Endothelial cell of umbilical vein (primary cell): ENCODE data around the gene DAZAP1. TPM values are rescaled to one million over a fixed set of nuclear protein-coding genes. Genes with fewer than 3 reads are reported as not detected.

Experiments used
- BruUV-seq: library from RNA; stranded (reverse); fragments of 400-500 nt; replicated peaks from 2 replicates; lab custom pipeline; 2021; lab: Mats Ljungman, UMichigan
- CTCF ChIA-PET: fragments of 300-600, 350-600 bp; sonication (Branson Sonifier 250); formaldehyde crosslinking; loops from one replicate; lab custom pipeline; 2021; ENCODE audit warnings: antibody characterized with exemption, inconsistent platforms; lab: Charles Lee
- POLR2A ChIA-PET: fragments of 300-600, 350-600 bp; sonication (Branson Sonifier 250); formaldehyde crosslinking; loops from one replicate; lab custom pipeline; 2021; ENCODE audit warnings: antibody characterized with exemption, inconsistent platforms; lab: Charles Lee
- DNase-seq: peaks from one replicate; pipeline ENCODE4 v3.0.0-alpha.2; 2011; ENCODE audit warnings: low read depth, low spot score
- FAIRE-seq: peaks from 2 replicates; lab custom pipeline; 2011; peaks lifted over from hg19 to GRCh38; lab: Jason Lieb, UNC
- H2AFZ ChIP-seq: 2 replicates; pipeline ENCODE4 v1.6.0; 2012; ENCODE audit warnings: low read depth, low read length, control low read depth, inconsistent platforms
- H3K27ac ChIP-seq: 2 replicates; pipeline ENCODE4 v1.5.1; 2011; ENCODE audit warnings: low read depth, mild to moderate bottlenecking, control low read depth, low read length, moderate library complexity; ENCODE audit not compliant: insufficient read depth
- H3K27me3 ChIP-seq, 2 experiments: 2 replicates each; pipeline versions ENCODE4 v1.6.0 to v1.6.1; 2011; ENCODE audit warnings: low read length in 2 of 2, mixed read lengths in 1 of 2; ENCODE audit not compliant: control insufficient read depth in 2 of 2, insufficient read depth in 2 of 2
- H3K36me3 ChIP-seq, 2 experiments: 2 replicates in 1 of 2; 3 replicates in 1 of 2; pipeline ENCODE4 v1.5.1; 2011; ENCODE audit warnings: low read length in 2 of 2, mild to moderate bottlenecking in 1 of 2, moderate library complexity in 1 of 2; ENCODE audit not compliant: control insufficient read depth in 2 of 2, insufficient read depth in 2 of 2; ENCODE audit errors: extremely low read depth in 1 of 2
- H3K4me1 ChIP-seq: 3 replicates; pipeline ENCODE4 v1.5.1; 2011; ENCODE audit warnings: mild to moderate bottlenecking, low read length; ENCODE audit not compliant: control insufficient read depth, insufficient read depth; ENCODE audit errors: extremely low read depth
- H3K4me2 ChIP-seq: 2 replicates; pipeline ENCODE4 v1.6.1; 2011; ENCODE audit warnings: low read length, control low read depth, mixed read lengths; ENCODE audit not compliant: insufficient read depth
- H3K4me3 ChIP-seq, 3 experiments: fragments of 200-600 bp in 1 of 3; sonication (generic), shearing (Covaris generic) in 1 of 3; replicated peaks in 1 of 3; 2 replicates each; pipeline ENCODE4 v1.5.1; 2011 to 2016; ENCODE audit warnings: control low read depth in 3 of 3, low read length in 3 of 3, mild to moderate bottlenecking in 2 of 3, inconsistent platforms in 1 of 3, low read depth in 1 of 3, moderate library complexity in 1 of 3; ENCODE audit not compliant: insufficient read depth in 1 of 3
- H3K79me2 ChIP-seq: 2 replicates; pipeline ENCODE4 v1.6.0; 2012; ENCODE audit warnings: low read length, inconsistent platforms; ENCODE audit not compliant: control insufficient read depth, insufficient read depth
- H3K9ac ChIP-seq: replicated peaks from 2 replicates; pipeline ENCODE3; 2011; ENCODE audit warnings: low read length, control low read depth; ENCODE audit not compliant: insufficient read depth; ENCODE audit errors: extremely low read depth
- H3K9me1 ChIP-seq: replicated peaks from 3 replicates; pipeline ENCODE4 v1.6.0; 2011; ENCODE audit warnings: mild to moderate bottlenecking, low read length; ENCODE audit not compliant: control insufficient read depth, insufficient read depth; ENCODE audit errors: extremely low read depth
- H3K9me3 ChIP-seq: replicated peaks from 2 replicates; pipeline ENCODE4 v1.5.1; 2012; ENCODE audit warnings: low read length, inconsistent platforms; ENCODE audit not compliant: control insufficient read depth, insufficient read depth
- H4K20me1 ChIP-seq: replicated peaks from 2 replicates; pipeline ENCODE3; 2011; ENCODE audit warnings: mild to moderate bottlenecking, low read length; ENCODE audit not compliant: control insufficient read depth, insufficient read depth; ENCODE audit errors: extremely low read depth
- EZH2 ChIP-seq: IDR thresholded peaks from 2 replicates; pipeline ENCODE4 v1.6.1; 2012; ENCODE audit warnings: borderline replicate concordance, low read depth, mild to moderate bottlenecking, moderate library complexity, low read length, inconsistent platforms; ENCODE audit not compliant: severe bottlenecking
- FOS ChIP-seq: IDR thresholded peaks from 2 replicates; pipeline ENCODE4 v1.6.1; 2011; ENCODE audit warnings: mild to moderate bottlenecking, low read length, moderate library complexity, borderline replicate concordance; ENCODE audit not compliant: insufficient read depth
- GATA2 ChIP-seq: IDR thresholded peaks from 2 replicates; pipeline ENCODE4 v1.7.0; 2011; ENCODE audit warnings: low read depth, mild to moderate bottlenecking, moderate library complexity, mixed read lengths, low read length; ENCODE audit not compliant: insufficient read length, insufficient read depth
- JUN ChIP-seq: IDR thresholded peaks from 2 replicates; pipeline ENCODE4 v1.6.1; 2011; ENCODE audit warnings: borderline replicate concordance, low read depth; ENCODE audit not compliant: insufficient read length, insufficient read depth
- MYC ChIP-seq: IDR thresholded peaks from one replicate; pipeline ENCODE4 v1.6.1; 2011; ENCODE audit warnings: mild to moderate bottlenecking, low read depth, low read length
- POLR2A ChIP-seq: IDR thresholded peaks from 2 replicates; pipeline ENCODE4 v1.6.1; 2012; ENCODE audit warnings: low read depth, mild to moderate bottlenecking, control low read depth, low read length
- POLR2AphosphoS5 ChIP-seq: IDR thresholded peaks from 2 replicates; pipeline ENCODE4 v1.6.1; 2012; ENCODE audit warnings: low read depth, mild to moderate bottlenecking, control low read depth, low read length, moderate library complexity; ENCODE audit not compliant: insufficient read depth
- dilution Hi-C: fragments of 300-500 bp; cut with MboI; formaldehyde crosslinking; loops from one replicate; pipeline ENCODE4 v1.15.0; 2019; ENCODE audit warnings: low sequenced_read_pairs; ENCODE audit not compliant: extremely low pct_ligation_motif_present
- intact Hi-C: fragments of 100-400 bp; cut with micrococcal nuclease; formaldehyde crosslinking; loops from one replicate; pipeline ENCODE4 v1.10.0; 2022
- polyA plus RNA-seq, 4 experiments: library from polyadenylated mRNA; depleted of rRNA in 3 of 4; stranded (reverse) in 3 of 4; unstranded in 1 of 4; fragments of >200 nt; gene quantifications; 2 replicates each; pipeline versions ENCODE4 v1.2.1 to v1.2.3, GENCODE V29; 2011 to 2012; ENCODE audit warnings: missing spikeins in 1 of 4
- total RNA-seq: library from RNA; stranded (reverse); gene quantifications from 2 replicates; pipeline ENCODE4 v1.2.3, GENCODE V29; 2021
- TF ChIP-seq, protein P1 (sequence below), 2 donors: IDR thresholded peaks; 1 replicate in 1 of 2; 2 replicates in 1 of 2; pipeline ENCODE4 v1.5.1; 2011; ENCODE audit warnings: low read length in 2 of 2, mild to moderate bottlenecking in 2 of 2, moderate library complexity in 2 of 2, control low read depth in 1 of 2, inconsistent platforms in 1 of 2, low read depth in 1 of 2; ENCODE audit not compliant: insufficient read depth in 1 of 2; ENCODE audit errors: extremely low read depth in 1 of 2
- TF ChIP-seq, protein P2 (sequence below): IDR thresholded peaks from 2 replicates; pipeline ENCODE4 v1.6.1; 2011; ENCODE audit not compliant: insufficient read depth, insufficient read length

DAZAP1 gene
- total and polyA plus RNA-seq, 2 donors (not counting 3 experiments of a cell fraction or from before 2014, with no cell fraction given) = 50.1 to 187 TPM

DNA sequence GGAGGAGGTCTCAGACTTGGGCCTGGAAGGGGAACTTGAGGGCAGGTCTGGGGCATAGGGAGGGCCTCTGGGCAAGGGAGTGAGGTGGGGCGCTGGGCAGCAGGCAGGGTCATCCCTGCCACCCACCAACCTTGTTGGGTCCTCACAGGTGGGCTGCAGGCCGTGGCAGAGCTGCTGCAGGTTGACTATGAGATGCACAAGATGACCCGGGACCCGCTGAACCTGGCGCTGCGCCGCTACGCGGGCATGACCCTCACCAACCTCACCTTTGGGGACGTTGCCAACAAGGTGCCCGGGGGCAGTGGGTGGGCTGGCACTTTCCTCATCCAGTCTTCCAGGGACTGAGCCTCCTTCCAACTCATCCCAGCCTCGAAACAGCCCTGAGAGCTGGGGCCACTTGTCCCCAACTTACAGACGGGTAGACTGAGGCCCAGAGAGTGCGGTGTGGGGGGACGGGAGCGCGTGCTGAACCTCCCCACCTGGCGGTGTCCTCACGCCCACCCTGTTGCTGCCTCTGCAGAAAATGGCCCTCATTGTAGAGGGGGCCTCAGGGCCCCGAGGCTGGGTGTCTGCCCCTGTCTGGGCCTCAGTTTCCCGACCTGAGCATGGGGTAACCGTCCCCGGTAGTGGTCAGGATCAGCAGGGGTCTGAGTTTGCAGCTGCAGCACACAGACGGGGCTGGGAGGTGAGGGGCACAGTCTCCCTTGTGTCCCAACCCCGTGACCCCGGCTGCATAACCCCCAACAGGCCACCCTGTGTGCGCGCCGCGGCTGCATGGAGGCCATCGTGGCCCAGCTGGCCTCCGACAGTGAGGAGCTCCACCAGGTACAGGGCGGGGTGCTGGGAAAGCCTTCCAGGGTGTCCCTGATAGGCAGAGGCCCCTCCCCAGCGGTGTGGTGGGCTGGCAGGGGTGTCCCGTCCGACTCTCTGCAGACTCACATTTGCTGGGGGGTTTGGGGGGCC, 52.9 kb downstream of the DAZAP1 start:
- Histone ChIP-seq H2AFZ (no peak overlapping the region), H3K9me3 (no peaks in the 10 kb centered on the region), H3K4me1 (no peaks in the 10 kb centered on the region), H4K20me1 (no peaks in the 10 kb centered on the region), H3K36me3 (no peaks in the 10 kb centered on the region), H3K9me1 (no peaks in the 10 kb centered on the region), H3K79me2 (no peaks in the 10 kb centered on the region), H3K4me3 (no peak overlapping the region), H3K9ac (no peak overlapping the region), H3K4me2 (no peak overlapping the region), H3K27ac (no peak overlapping the region), H3K27me3 (peaks cover 16 to 26% of the 10 kb centered on the region in 2 experiments)
- BruUV-seq = no TSS peak
- intact Hi-C loops = no loop called here
- POLR2A ChIA-PET = interaction anchor here (0.6 kb wide), 1 partner anchor 52 kb away, joined by 10 read pairs; no protein-coding TSS in a partner anchor
- DNase-seq (no peak), FAIRE-seq (no peak)
- no peak for TF ChIP-seq POLR2A
- no peak for TF ChIP-seq JUN
- TF ChIP-seq, protein P1, sequence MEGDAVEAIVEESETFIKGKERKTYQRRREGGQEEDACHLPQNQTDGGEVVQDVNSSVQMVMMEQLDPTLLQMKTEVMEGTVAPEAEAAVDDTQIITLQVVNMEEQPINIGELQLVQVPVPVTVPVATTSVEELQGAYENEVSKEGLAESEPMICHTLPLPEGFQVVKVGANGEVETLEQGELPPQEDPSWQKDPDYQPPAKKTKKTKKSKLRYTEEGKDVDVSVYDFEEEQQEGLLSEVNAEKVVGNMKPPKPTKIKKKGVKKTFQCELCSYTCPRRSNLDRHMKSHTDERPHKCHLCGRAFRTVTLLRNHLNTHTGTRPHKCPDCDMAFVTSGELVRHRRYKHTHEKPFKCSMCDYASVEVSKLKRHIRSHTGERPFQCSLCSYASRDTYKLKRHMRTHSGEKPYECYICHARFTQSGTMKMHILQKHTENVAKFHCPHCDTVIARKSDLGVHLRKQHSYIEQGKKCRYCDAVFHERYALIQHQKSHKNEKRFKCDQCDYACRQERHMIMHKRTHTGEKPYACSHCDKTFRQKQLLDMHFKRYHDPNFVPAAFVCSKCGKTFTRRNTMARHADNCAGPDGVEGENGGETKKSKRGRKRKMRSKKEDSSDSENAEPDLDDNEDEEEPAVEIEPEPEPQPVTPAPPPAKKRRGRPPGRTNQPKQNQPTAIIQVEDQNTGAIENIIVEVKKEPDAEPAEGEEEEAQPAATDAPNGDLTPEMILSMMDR (IDR thresholded peaks at IDR 0.05; ENCODE audit: extremely low read depth in 1 of 2, insufficient read depth in 1 of 2, low read depth in 1 of 2, low read length in 2 of 2) = no peak
- CTCF ChIA-PET = no interaction called here
- dilution Hi-C loops = no loop called here

DNA sequence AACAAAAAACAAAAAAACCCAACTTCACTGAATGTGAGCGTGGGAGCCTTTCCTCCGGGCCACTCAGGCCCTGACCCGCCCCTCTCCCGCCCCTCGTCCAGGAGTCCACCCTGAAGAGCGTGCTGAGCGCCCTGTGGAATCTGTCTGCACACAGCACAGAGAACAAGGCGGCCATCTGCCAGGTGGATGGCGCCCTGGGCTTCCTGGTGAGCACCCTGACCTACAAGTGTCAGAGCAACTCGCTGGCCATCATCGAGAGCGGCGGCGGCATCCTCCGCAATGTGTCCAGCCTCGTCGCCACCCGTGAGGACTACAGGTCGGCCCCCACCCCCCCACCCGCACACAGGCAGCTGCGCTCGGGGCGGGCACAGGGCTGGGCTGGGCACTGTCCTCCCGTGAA, 54.5 kb downstream of the DAZAP1 start:
- Histone ChIP-seq H3K9ac (no peak overlapping the region), H3K9me1 (no peaks in the 10 kb centered on the region), H3K27ac (no peak overlapping the region), H4K20me1 (no peaks in the 10 kb centered on the region), H3K79me2 (no peaks in the 10 kb centered on the region), H3K27me3 (peaks cover 28 to 34% of the 10 kb centered on the region in 2 experiments), H3K4me3 (no peak overlapping the region), H2AFZ (no peak overlapping the region), H3K4me2 (no peak overlapping the region), H3K4me1 (no peaks in the 10 kb centered on the region), H3K9me3 (no peaks in the 10 kb centered on the region), H3K36me3 (no peaks in the 10 kb centered on the region)
- TF ChIP-seq GATA2 (no peak), POLR2A (no peak), JUN (no peak), EZH2 (no peak), FOS (no peak), POLR2AphosphoS5 (no peak), MYC (no peak)
- TF ChIP-seq, protein P1 (IDR thresholded peaks at IDR 0.05; ENCODE audit: extremely low read depth in 1 of 2, insufficient read depth in 1 of 2, low read depth in 1 of 2, low read length in 2 of 2) = no peak
- TF ChIP-seq, protein P2, sequence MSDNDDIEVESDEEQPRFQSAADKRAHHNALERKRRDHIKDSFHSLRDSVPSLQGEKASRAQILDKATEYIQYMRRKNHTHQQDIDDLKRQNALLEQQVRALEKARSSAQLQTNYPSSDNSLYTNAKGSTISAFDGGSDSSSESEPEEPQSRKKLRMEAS = no peak
- dilution Hi-C loops (no loop called here), intact Hi-C loops (no loop called here)
- no TSS peak for BruUV-seq
- ChIA-PET CTCF (no interaction called here), POLR2A (interaction anchor here (0.7 kb wide), 1 partner anchor 1015 kb away, joined by 9 read pairs; no protein-coding TSS in a partner anchor)
- DNase-seq (no peak), FAIRE-seq (no peak)
